ENCODE results near the gene CELA3A. TPM values are rescaled to one million over a fixed set of nuclear protein-coding genes. Genes with fewer than 3 reads are reported as not detected.
"Not testable (repeated sequence)": the region's sequence is repeated elsewhere in the genome, so short reads cannot be mapped to it uniquely, and the experiment has no call there.

The CELA3A gene
- total RNA-seq, 1 donor from 2014 or later = not detected

GRCh38 chr1:22005261-22006149 lies 4.0 kb downstream of the CELA3A start:
- H3K4me1 Mint-ChIP-seq (ENCODE audit: low read depth) = not testable (repeated sequence)

GRCh38 chr1:22006736-22007135 lies 5.3 kb downstream of the CELA3A start:
- not testable (repeated sequence) for H3K9me3 Mint-ChIP-seq (ENCODE audit: low read depth); H3K4me1 Mint-ChIP-seq (ENCODE audit: low read depth); H3K4me3 Mint-ChIP-seq (ENCODE audit: unreplicated experiment)

More at GRCh38 chr1:22005261-22006149, 4.0 kb downstream of the CELA3A start:
- H3K27ac Mint-ChIP-seq (ENCODE audit: unreplicated experiment); H3K36me3 Mint-ChIP-seq (ENCODE audit: low read depth); H3K27me3 Mint-ChIP-seq (ENCODE audit: low read depth); DNase-seq (ENCODE audit: low spot score); H3K4me3 Mint-ChIP-seq (ENCODE audit: unreplicated experiment); H3K9me3 Mint-ChIP-seq (ENCODE audit: low read depth): not testable (repeated sequence)
- peak; percentile 70 for TF ChIP-seq CTCF (IDR thresholded peaks at IDR 0.05)

GRCh38 chr1:22007262-22007661 lies 5.8 kb downstream of the CELA3A start:
- H3K9me3 Mint-ChIP-seq (ENCODE audit: low read depth); H3K4me1 Mint-ChIP-seq (ENCODE audit: low read depth); H3K27ac Mint-ChIP-seq (ENCODE audit: unreplicated experiment); H3K36me3 Mint-ChIP-seq (ENCODE audit: low read depth); H3K27me3 Mint-ChIP-seq (ENCODE audit: low read depth); DNase-seq (ENCODE audit: low spot score); H3K4me3 Mint-ChIP-seq (ENCODE audit: unreplicated experiment): not testable (repeated sequence)

More at GRCh38 chr1:22006736-22007135, 5.3 kb downstream of the CELA3A start:
- H3K36me3 Mint-ChIP-seq (ENCODE audit: low read depth); H3K27me3 Mint-ChIP-seq (ENCODE audit: low read depth); DNase-seq (ENCODE audit: low spot score); H3K27ac Mint-ChIP-seq (ENCODE audit: unreplicated experiment): not testable (repeated sequence)

GRCh38 chr1:22009566-22009965 lies 8.1 kb downstream of the CELA3A start:
- not testable (repeated sequence) for DNase-seq (ENCODE audit: low spot score); H3K4me3 Mint-ChIP-seq (ENCODE audit: unreplicated experiment); H3K27me3 Mint-ChIP-seq (ENCODE audit: low read depth); H3K9me3 Mint-ChIP-seq (ENCODE audit: low read depth); H3K4me1 Mint-ChIP-seq (ENCODE audit: low read depth); H3K27ac Mint-ChIP-seq (ENCODE audit: unreplicated experiment); H3K36me3 Mint-ChIP-seq (ENCODE audit: low read depth)

GRCh38 chr1:22012752-22013151 lies 11.3 kb downstream of the CELA3A start:
- not testable (repeated sequence) for H3K4me3 Mint-ChIP-seq (ENCODE audit: unreplicated experiment); H3K9me3 Mint-ChIP-seq (ENCODE audit: low read depth); H3K27ac Mint-ChIP-seq (ENCODE audit: unreplicated experiment); H3K4me1 Mint-ChIP-seq (ENCODE audit: low read depth); DNase-seq (ENCODE audit: low spot score); H3K27me3 Mint-ChIP-seq (ENCODE audit: low read depth); H3K36me3 Mint-ChIP-seq (ENCODE audit: low read depth)

GRCh38 chr1:22014575-22015206 lies 13.2 kb downstream of the CELA3A start:
- H3K4me3 Mint-ChIP-seq (ENCODE audit: unreplicated experiment); H3K9me3 Mint-ChIP-seq (ENCODE audit: low read depth); DNase-seq (ENCODE audit: low spot score); H3K27ac Mint-ChIP-seq (ENCODE audit: unreplicated experiment); H3K27me3 Mint-ChIP-seq (ENCODE audit: low read depth); H3K36me3 Mint-ChIP-seq (ENCODE audit: low read depth): not testable (repeated sequence)
- peaks cover 14% of the 10 kb centered on the region for H3K4me1 Mint-ChIP-seq (ENCODE audit: low read depth)

GRCh38 chr1:22018583-22019559 lies 17.4 kb downstream of the CELA3A start:
- Mint-ChIP-seq H3K4me3 (ENCODE audit: unreplicated experiment) (no peak overlapping the region), H3K9me3 (ENCODE audit: low read depth) (no peaks in the 10 kb centered on the region), H3K36me3 (ENCODE audit: low read depth) (no peaks in the 10 kb centered on the region), H3K27me3 (ENCODE audit: low read depth) (no peaks in the 10 kb centered on the region), H3K27ac (ENCODE audit: unreplicated experiment) (peak overlapping the region; percentile 91), H3K4me1 (ENCODE audit: low read depth) (peaks cover 22% of the 10 kb centered on the region)
- peak; percentile 77 for TF ChIP-seq CTCF (IDR thresholded peaks at IDR 0.05)
- no peak for DNase-seq (ENCODE audit: low spot score)

Measured in chondrocyte (in vitro differentiated cells).